Stimulated activated CD8-positive, alpha-beta memory T cell treated with anti-CD3 and anti-CD28 coated beads, Interleukin-4, amount 100 ng/mL, for 48 hours (primary cell): Measurements from ENCODE around the gene MB.
"Not testable (repeated sequence)": the region's sequence is repeated elsewhere in the genome, so short reads cannot be mapped to it uniquely, and the experiment has no call there.

Experiments
- DNase-seq: peaks from one replicate; pipeline ENCODE4 v3.0.0-alpha.2; 2020

The MB gene

DNA sequence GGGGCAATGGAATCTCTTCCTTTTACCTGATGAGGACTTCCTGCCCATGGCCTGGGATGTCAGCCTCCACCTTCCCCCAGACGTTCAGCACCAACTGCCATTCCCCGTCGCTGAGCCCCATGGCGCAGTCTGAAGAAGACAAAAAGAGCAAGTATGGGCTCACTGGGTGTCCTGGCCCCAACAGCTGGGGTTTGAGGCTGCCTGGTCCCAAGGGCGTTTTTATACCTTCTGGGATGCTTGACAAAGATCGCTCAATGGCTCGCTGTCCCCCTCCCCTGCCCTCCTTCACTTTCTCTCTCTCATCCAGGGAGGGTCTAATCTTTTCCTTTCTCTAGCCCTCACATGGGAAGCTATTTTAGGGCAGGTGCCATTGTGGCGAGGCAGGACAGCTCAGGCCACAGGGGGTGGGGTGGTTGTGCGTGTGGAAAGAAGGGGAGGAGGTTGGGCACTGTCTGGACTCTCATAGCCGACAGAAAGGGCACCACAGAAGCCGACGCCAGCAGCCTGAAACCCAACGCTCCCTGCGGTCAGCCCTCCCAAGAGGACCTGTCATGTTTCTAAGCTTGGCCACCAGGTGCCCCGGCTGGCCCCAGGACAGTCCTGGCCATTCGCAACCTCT lies at the start of gene MB:
Gene MB, minus strand, starts transcription at position 193 of the 619 bp plus-strand sequence. Its CDS starts 72 bp downstream, at position 121.
- no peak for DNase-seq

DNA sequence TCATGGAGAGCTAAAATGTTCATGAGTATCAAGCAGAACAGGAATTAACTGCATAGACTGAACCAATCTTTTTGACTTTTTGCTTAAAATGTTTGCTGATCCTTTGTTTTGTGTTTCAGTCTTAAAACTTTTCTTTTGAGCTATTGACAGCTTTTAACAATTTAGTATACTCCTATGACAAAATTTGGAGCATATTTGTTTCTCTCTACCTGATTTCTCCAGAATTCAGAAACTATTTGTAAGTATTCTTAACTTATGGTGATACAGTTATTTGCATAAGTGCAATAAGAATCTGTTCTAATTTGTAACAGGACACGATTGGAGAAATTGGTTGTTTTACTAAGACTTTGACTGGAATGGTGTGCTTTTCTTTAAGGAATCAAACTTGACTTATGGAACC lies 49.6 kb upstream of the MB start:
- not testable (repeated sequence) for DNase-seq

DNA sequence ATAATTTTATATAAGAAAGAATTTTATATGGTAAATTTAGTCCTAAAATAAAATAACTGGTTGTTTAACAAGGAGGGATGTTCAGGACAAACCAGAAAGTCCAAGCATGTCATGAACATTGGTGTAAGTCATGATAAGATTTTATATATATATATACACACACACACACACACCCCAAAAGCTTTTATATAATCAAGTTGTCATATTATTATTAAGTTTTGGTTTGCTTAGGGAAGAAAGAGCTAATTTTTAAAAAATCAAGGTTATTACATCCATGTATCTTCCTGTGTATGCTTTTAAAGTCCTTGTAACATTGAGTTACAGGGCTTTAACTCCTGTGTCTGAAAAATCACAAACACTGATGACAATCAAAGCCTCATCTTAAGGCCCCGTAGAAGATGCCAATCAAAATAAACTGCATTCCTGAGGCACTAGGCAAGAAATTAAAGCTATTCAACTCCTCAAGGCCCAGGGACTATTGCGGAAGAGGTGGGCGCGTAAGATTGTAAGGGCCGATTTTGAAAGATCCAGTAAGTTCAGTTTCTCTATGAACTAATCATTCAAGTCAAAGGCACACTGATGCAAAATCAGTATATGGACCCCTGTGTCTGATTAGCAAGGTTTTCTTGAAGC lies 47.9 kb upstream of the MB start:
- DNase-seq: no peak

- DNase-seq: no peak
These were observed 46.2 kb upstream of the MB start for GRCh38 chr22:35663371-35663770.

DNA sequence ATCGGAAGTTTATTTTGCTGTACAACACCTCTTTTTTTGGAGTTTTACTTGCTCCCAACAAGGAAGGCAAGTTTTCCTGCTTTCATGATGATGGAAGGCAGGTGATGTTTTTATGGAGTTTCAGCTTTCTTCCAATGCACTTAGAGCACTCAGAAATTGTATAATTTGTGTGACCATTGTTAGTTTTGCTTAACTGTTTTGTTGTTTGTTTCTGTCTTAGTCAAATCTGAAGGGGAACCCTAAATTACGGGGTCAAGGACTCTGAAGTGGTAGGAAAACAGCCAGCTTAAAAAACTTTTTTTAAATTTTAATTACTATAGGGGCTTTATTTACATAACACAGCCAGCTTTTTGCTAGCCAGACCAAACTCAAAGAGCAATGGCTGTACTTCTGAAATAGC lies 45.8 kb upstream of the MB start:
- DNase-seq: no peak

GRCh38 chr22:35661464-35661863 lies 44.3 kb upstream of the MB start:
- DNase-seq: no peak

- DNase-seq: no peak
These were observed 43.4 kb upstream of the MB start for GRCh38 chr22:35660291-35661127.

DNA sequence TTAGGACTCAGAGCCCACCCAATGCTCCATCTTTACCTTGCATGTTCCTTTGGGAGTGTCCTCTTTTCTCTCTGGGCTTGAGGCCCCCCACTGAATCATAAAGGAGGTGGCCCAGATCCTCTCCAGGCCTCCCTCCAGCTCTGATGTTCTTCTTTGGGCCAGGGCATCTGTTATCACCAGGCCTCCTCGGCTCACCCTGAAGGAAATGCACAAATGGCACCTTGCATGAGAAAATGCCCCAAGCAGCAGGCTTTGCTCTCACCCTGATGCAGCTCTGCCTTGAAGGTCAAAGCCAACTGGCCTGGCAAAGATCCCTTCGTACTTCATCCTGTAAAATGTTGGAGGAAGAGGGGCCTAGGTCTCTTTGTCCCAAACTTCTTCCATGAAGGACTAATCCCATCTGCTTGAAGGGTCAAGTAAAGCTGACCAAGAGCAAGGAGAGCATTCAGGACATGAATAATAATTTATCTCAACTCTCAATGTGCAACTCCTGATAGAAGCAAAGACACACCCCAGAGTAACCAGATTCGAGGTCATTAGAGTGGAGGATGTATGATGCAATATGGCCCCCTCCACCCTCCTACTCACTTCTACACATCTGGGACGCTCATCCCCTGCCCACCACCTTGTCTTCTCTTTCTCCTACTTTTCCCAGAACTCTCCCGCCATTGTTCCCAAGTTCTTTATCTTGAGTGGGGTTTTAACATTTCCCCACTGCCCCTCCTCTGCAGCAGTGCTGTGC lies 40.6 kb upstream of the MB start:
- no peak for DNase-seq

DNA sequence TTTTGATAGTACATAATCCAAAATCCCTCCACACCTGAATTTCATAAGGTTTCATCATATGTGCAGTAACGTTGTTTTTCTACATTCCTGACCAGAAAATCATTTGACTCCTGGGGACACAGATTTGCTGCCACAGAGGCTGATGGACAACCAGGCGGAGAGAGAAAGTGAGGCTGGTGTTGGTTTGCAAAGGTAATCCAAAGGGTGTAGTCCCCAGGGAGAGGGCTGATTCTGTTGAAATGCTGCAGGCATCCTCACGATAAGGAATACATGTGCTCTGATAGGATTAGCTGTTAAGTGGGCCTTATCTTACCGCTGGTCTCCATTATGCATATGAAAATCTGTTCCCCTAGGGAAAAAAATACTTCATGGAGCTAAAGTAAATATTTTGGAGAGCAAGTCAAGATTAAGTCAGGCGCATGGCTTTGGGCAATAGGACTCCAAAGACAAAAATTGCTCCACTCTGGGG lies 39.2 kb upstream of the MB start:
- DNase-seq: no peak

- DNase-seq: no peak
These were observed 36.7 kb upstream of the MB start for GRCh38 chr22:35653824-35654223.

DNA sequence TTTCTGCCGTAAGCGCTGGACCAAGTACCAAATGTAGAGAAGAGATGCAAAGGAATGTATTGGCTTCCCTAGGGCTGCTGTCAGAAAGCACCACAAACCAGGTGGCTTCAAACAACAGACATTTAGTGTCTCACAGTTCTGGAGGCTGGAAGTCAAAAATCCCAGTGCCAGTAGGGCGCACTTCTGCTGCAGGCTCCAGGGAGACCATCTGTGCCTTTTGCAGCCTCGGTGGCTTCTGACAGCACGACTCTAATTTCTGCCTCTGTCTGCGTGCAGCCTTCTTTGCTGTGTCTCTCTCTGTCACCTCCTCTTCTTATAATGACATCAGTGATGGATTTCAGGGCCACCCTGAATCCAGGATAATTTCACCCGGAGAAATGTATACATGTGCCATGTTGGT lies 34.0 kb upstream of the MB start:
- no peak for DNase-seq

- DNase-seq: no peak
These were observed 32.6 kb upstream of the MB start for GRCh38 chr22:35649636-35650250.

- DNase-seq: no peak
These were observed 32.0 kb upstream of the MB start for GRCh38 chr22:35649026-35649553.

GRCh38 chr22:35648066-35649025 lies 31.2 kb upstream of the MB start, which contains the start of gene APOL6:
Gene APOL6, plus strand, starts transcription at chr22:35648446. Its CDS starts 7,980 bp downstream, at chr22:35656426.
- peak; percentile 74 for DNase-seq

- DNase-seq: no peak
These were observed 28.5 kb upstream of the MB start for GRCh38 chr22:35645646-35646045.

DNA sequence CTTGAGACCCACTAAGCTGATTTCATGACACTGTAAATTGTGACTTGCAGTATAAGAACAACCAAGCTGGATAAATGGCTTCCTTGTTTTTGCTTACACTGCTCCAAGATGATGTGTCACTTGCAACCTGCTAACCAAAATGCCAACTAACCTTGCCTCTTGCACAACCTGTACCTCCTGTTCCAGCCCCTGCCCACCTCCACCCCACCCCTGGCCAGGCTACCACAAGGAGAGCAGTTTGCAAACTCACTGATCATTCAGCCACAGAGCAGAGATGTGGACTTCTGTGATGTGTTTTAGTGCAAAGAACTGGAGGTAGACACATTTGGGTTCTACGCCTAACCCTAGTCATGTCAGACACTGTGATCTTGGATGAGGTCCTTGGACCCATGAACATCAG lies 26.9 kb upstream of the MB start:
- peak; percentile 11 for DNase-seq

GRCh38 chr22:35642305-35642741 lies 25.2 kb upstream of the MB start:
- peak; percentile 17 for DNase-seq

DNA sequence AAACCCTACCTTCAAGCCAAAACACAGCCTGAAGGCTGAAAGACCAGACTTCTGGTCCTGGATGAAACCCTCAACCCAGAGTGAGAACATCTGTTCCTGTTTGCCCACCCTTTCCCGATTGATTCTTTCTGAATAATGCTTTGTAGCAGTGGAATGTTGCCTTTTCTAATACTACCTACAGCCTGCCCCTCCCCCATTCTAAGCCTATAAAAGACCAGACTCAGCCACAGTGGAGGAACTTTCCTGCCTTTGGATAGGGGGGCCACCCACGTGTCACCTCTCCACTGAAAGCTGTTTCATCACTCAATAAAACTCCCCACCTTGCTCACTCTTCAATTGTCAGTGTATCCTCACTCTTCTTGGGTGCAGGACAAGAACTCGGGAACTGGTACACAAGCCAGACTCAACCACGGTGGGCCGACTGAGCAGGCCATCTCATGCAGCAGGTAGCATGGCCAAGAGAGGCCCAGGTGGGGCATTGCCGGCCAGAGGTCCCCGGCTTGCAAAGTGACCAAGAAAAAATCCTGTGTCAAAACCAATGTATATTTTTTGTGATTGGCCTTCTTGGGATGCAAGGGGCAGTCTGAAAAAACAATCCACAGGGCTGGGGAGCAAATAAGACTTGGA lies 24.5 kb upstream of the MB start:
- DNase-seq: peak; percentile 23

DNA sequence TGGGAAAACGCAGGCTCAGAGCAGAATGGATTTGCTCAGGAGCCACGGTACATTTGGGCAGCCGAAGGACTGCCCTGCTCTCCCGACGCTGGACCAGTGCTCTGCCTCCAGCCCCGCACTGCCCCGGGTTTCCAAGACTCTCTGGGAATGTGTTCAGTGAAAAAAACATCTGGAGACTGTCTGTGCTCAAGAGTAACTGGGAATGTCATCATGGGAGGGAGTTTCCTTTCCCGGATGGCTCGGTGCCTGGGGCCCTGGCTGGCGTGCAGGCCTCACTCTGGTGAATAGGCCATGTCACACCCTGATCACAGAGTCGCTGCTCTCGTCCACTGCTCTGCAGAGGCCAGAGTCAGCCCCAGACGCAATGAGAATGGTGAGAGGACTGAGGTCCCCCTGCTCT lies 21.3 kb upstream of the MB start:
- DNase-seq: no peak

DNA sequence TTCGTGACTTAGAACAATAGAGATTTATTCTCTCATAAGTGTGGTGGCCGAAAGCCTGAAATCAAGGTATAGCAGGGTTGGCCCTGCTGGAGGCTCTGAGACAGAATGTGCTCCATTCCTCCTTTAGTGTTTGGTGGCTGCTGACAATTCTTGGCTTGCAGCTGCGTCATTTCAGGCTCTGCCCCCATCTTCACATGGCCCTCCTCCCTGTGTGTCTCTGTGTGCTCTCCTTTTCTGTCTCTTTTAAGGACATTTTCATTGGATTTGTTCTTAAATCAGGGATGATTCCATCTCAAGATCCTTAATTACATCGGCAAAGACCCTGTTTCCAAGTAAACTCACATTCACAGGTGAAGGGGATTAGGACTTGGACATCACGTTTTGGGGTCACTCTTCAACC lies 20.9 kb upstream of the MB start:
- DNase-seq: no peak

- no peak for DNase-seq
These were observed 20.1 kb upstream of the MB start for GRCh38 chr22:35637254-35637653.
